Measurements from ENCODE around the gene BICC1.

Gene BICC1

DNA sequence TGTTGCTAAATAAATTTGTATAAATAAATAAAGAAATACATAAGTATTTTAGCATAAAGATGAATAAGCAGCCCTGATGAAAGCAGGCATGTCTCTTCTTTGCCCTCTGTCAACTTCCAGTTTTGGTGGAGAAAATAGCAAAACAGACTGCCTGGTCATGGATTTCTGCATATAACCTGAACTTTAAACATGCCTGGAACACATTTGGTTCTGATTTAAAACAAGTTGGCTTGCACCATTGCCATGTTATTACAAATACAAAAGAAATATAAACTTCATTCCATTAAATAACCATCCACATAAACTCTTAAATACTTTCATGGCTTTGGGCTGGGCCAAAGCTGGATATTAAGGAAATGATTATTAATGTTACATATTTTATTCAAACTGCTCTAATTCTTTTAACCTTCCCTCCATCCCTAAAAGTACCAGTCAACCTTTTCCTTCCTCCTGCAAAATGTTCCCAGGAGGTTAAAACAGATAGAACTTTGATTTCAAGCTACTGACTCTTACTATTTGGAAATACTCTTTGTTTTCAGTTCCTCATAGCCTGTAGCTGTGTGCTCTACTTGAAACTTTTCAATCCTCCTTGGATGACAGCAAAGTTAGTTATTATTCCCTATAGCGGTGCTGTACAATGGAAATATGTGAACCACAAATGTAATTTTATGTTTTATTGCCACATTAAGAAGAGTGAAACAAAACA is 96.3 kb downstream of the BICC1 start:
- TF ChIP-seq, protein P1, sequence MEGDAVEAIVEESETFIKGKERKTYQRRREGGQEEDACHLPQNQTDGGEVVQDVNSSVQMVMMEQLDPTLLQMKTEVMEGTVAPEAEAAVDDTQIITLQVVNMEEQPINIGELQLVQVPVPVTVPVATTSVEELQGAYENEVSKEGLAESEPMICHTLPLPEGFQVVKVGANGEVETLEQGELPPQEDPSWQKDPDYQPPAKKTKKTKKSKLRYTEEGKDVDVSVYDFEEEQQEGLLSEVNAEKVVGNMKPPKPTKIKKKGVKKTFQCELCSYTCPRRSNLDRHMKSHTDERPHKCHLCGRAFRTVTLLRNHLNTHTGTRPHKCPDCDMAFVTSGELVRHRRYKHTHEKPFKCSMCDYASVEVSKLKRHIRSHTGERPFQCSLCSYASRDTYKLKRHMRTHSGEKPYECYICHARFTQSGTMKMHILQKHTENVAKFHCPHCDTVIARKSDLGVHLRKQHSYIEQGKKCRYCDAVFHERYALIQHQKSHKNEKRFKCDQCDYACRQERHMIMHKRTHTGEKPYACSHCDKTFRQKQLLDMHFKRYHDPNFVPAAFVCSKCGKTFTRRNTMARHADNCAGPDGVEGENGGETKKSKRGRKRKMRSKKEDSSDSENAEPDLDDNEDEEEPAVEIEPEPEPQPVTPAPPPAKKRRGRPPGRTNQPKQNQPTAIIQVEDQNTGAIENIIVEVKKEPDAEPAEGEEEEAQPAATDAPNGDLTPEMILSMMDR (IDR thresholded peaks at IDR 0.05) = no peak
- H3K4me1 ChIP-seq (ENCODE audit: control insufficient read depth in 1 of 2, insufficient read depth in 1 of 2, low read depth in 1 of 2, low read length in 1 of 2) = peaks cover under 1 to 1% of the 10 kb centered on the region in 2 experiments
- H3K9me3 ChIP-seq = no peaks in the 10 kb centered on the region
- H3K27me3 ChIP-seq = no peaks in the 10 kb centered on the region
- H3K4me3 ChIP-seq (ENCODE audit: low read depth in 1 of 2, low read length in 1 of 2) = no peak overlapping the region
- H3K27ac ChIP-seq = no peak overlapping the region
- H3K36me3 ChIP-seq = no peaks in the 10 kb centered on the region

DNA sequence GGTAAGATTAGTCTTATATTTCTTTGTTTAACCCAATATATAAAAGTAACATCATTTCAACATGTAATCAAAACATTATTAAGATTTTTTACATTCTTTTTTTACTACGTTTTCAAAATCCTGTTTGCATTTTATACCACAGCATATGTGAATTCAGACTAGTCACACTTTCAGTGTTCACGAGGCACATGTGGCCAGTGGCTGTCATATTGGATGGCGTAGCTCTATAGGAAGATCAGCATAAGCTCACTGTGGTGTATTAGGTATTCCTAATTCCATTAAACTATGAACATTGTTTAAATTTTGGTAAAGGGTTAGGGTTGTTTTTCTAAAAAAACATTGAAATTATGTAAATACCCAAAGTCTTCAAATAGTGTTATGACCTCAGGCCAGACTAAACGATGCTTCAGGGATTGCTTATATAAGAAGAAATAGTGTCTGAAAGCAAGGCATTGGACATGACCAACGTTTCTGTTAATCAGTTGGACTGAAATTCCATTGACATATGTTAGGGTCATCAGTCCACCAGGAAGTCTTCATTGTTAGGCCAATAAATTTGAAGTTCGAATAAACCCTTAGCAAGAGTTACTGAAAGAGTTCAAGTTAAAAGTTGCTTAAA is 97.0 kb downstream of the BICC1 start:
- Histone ChIP-seq H3K4me3 (ENCODE audit: low read depth in 1 of 2, low read length in 1 of 2) (no peak overlapping the region), H3K27me3 (no peaks in the 10 kb centered on the region), H3K4me1 (ENCODE audit: control insufficient read depth in 1 of 2, insufficient read depth in 1 of 2, low read depth in 1 of 2, low read length in 1 of 2) (peaks cover 8% of the 10 kb centered on the region in 2 experiments), H3K27ac (no peak overlapping the region), H3K9me3 (no peaks in the 10 kb centered on the region), H3K36me3 (no peaks in the 10 kb centered on the region)
- TF ChIP-seq, protein P1 (IDR thresholded peaks at IDR 0.05) = no peak

GRCh38 chr10:58615237-58615935 is 102.7 kb downstream of the BICC1 start:
- Histone ChIP-seq H3K27ac (peak overlapping the region; percentile 42), H3K4me3 (ENCODE audit: low read depth in 1 of 2, low read length in 1 of 2) (no peak overlapping the region), H3K9me3 (no peaks in the 10 kb centered on the region), H3K36me3 (no peaks in the 10 kb centered on the region), H3K4me1 (ENCODE audit: control insufficient read depth in 1 of 2, insufficient read depth in 1 of 2, low read depth in 1 of 2, low read length in 1 of 2) (peaks cover 19 to 23% of the 10 kb centered on the region in 2 experiments), H3K27me3 (no peaks in the 10 kb centered on the region)
- TF ChIP-seq, protein P1 (IDR thresholded peaks at IDR 0.05) = no peak

- H3K4me3 ChIP-seq (ENCODE audit: low read depth in 1 of 2, low read length in 1 of 2) = no peak overlapping the region
- no peaks in the 10 kb centered on the region for H3K36me3 ChIP-seq
- no peak overlapping the region for H3K27ac ChIP-seq
- H3K27me3 ChIP-seq = no peaks in the 10 kb centered on the region
- TF ChIP-seq, protein P1 (IDR thresholded peaks at IDR 0.05) = no peak
- no peaks in the 10 kb centered on the region for H3K9me3 ChIP-seq
- H3K4me1 ChIP-seq (ENCODE audit: control insufficient read depth in 1 of 2, insufficient read depth in 1 of 2, low read depth in 1 of 2, low read length in 1 of 2) = peaks cover 19 to 23% of the 10 kb centered on the region in 2 experiments
Measured at GRCh38 chr10:58618158-58618676, 105.5 kb downstream of the BICC1 start.

- Histone ChIP-seq H3K27ac (no peak overlapping the region), H3K4me3 (ENCODE audit: low read depth in 1 of 2, low read length in 1 of 2) (no peak overlapping the region), H3K36me3 (no peaks in the 10 kb centered on the region), H3K9me3 (no peaks in the 10 kb centered on the region), H3K4me1 (ENCODE audit: control insufficient read depth in 1 of 2, insufficient read depth in 1 of 2, low read depth in 1 of 2, low read length in 1 of 2) (no peaks in the 10 kb centered on the region), H3K27me3 (no peaks in the 10 kb centered on the region)
- TF ChIP-seq, protein P1 (IDR thresholded peaks at IDR 0.05) = no peak
Measured at GRCh38 chr10:58621379-58622077, 108.9 kb downstream of the BICC1 start.

Measured in neutrophil (primary cell).